Measurements from ENCODE around the gene RASGEF1C.

DNA sequence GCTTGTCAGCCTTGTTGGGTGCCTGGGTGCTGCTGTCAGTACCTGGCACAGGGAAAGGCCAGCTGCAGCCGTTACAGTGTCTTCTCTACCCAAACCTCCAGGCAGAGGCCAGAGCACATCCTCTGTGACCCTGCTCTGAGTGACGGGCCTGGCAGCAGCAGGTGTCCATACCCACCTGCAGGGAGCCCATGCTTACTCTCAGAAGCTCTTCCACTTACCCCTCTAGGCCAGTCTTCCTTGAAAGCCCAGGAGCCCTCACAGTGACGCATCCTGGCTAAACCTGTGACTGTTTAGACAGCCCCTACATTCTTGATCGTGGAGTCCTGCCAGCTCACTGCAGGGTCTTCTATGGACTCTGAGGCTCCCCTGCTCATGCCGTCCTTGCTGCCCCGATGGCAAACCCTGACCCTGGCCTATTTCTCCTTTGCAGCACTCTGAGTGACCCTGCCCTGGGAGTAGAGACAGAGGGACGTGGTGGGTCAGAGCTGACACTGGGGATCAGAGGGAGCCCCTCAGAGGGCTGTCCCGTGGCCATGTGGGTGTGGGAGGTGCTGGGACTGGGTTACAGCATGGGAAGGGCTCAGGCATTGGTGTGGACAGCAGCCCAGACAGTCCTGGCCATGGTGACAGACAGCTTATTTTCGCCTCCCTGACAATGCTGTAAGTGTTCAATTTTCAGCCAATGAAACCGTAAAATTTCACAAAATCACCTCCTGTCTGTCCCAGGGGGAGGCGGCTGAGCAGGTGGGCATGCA, 69.9 kb downstream of the RASGEF1C start:
- no peak for TF ChIP-seq POLR2AphosphoS5 (IDR thresholded peaks at IDR 0.05; ENCODE audit: low read depth)
- TF ChIP-seq, protein P1, sequence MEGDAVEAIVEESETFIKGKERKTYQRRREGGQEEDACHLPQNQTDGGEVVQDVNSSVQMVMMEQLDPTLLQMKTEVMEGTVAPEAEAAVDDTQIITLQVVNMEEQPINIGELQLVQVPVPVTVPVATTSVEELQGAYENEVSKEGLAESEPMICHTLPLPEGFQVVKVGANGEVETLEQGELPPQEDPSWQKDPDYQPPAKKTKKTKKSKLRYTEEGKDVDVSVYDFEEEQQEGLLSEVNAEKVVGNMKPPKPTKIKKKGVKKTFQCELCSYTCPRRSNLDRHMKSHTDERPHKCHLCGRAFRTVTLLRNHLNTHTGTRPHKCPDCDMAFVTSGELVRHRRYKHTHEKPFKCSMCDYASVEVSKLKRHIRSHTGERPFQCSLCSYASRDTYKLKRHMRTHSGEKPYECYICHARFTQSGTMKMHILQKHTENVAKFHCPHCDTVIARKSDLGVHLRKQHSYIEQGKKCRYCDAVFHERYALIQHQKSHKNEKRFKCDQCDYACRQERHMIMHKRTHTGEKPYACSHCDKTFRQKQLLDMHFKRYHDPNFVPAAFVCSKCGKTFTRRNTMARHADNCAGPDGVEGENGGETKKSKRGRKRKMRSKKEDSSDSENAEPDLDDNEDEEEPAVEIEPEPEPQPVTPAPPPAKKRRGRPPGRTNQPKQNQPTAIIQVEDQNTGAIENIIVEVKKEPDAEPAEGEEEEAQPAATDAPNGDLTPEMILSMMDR (IDR thresholded peaks at IDR 0.05; ENCODE audit: insufficient read depth, low read length): no peak
- TF ChIP-seq, protein P2, sequence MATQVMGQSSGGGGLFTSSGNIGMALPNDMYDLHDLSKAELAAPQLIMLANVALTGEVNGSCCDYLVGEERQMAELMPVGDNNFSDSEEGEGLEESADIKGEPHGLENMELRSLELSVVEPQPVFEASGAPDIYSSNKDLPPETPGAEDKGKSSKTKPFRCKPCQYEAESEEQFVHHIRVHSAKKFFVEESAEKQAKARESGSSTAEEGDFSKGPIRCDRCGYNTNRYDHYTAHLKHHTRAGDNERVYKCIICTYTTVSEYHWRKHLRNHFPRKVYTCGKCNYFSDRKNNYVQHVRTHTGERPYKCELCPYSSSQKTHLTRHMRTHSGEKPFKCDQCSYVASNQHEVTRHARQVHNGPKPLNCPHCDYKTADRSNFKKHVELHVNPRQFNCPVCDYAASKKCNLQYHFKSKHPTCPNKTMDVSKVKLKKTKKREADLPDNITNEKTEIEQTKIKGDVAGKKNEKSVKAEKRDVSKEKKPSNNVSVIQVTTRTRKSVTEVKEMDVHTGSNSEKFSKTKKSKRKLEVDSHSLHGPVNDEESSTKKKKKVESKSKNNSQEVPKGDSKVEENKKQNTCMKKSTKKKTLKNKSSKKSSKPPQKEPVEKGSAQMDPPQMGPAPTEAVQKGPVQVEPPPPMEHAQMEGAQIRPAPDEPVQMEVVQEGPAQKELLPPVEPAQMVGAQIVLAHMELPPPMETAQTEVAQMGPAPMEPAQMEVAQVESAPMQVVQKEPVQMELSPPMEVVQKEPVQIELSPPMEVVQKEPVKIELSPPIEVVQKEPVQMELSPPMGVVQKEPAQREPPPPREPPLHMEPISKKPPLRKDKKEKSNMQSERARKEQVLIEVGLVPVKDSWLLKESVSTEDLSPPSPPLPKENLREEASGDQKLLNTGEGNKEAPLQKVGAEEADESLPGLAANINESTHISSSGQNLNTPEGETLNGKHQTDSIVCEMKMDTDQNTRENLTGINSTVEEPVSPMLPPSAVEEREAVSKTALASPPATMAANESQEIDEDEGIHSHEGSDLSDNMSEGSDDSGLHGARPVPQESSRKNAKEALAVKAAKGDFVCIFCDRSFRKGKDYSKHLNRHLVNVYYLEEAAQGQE (IDR thresholded peaks at IDR 0.05; ENCODE audit: insufficient replicate concordance, low read depth): no peak

Measured in HL-60 (cell line).